Vagina (tissue), 2 donors: ENCODE data around the gene TYR.

Experiments used
- CTCF ChIP-seq, 3 experiments: fragments of 450-650 bp in 2 of 3; fragments of 200-600 bp in 1 of 3; sonication (generic) in 1 of 3; IDR thresholded peaks; one replicate each; pipeline ENCODE4 v1.5.1; 2017 to 2019; ENCODE audit warnings: antibody characterized with exemption in 3 of 3, mild to moderate bottlenecking in 2 of 3, moderate library complexity in 2 of 3
- POLR2A ChIP-seq, 2 donors: fragments of 450-650 bp; IDR thresholded peaks; one replicate each; pipeline ENCODE4 v1.6.1; 2017; ENCODE audit warnings: antibody characterized with exemption in 2 of 2, mild to moderate bottlenecking in 2 of 2, moderate library complexity in 2 of 2
- POLR2AphosphoS5 ChIP-seq, 2 donors: sonication (generic); formaldehyde crosslinking; IDR thresholded peaks; one replicate each; pipeline ENCODE4 v1.9.0; 2017; ENCODE audit warnings: antibody characterized with exemption in 2 of 2, mild to moderate bottlenecking in 2 of 2, low read depth in 1 of 2; ENCODE audit not compliant: insufficient read depth in 1 of 2

- no peak for TF ChIP-seq POLR2A (IDR thresholded peaks at IDR 0.05)
- TF ChIP-seq CTCF (IDR thresholded peaks at IDR 0.05) = no peak
- TF ChIP-seq POLR2AphosphoS5 (IDR thresholded peaks at IDR 0.05; ENCODE audit: insufficient read depth in 1 of 2, low read depth in 1 of 2) = no peak
Measured at GRCh38 chr11:89163686-89164085, 14.0 kb upstream of the TYR start.
